ENCODE results near the gene SDF4.
A peak's percentile ranks its signal among the peaks of the same experiment; 100 is the strongest.

SDF4 gene

GRCh38 chr1:1210726-1211540 lies 20.9 kb downstream of the SDF4 start:
- no peak for DNase-seq

- peak; percentile 16 to 41 for DNase-seq
Measured at GRCh38 chr1:1208713-1209433, 22.9 kb downstream of the SDF4 start.

GRCh38 chr1:1207571-1207892 lies 24.3 kb downstream of the SDF4 start:
- no peak for DNase-seq

GRCh38 chr1:1206966-1207531 lies 24.8 kb downstream of the SDF4 start:
- DNase-seq: no peak

- DNase-seq: no peak
Measured at GRCh38 chr1:1206376-1206965, 25.3 kb downstream of the SDF4 start, which contains the start of gene TNFRSF18. TSS of gene TNFRSF18 (minus strand) at chr1:1206592. CDS start at chr1:1206571, 21 bp downstream.

GRCh38 chr1:1205769-1206375 lies 25.9 kb downstream of the SDF4 start:
- peak in 1 of 2 donors; percentile 23 for DNase-seq

- no peak for DNase-seq
Measured at GRCh38 chr1:1204998-1205768, 26.6 kb downstream of the SDF4 start.

- DNase-seq: no peak
Measured at GRCh38 chr1:1204425-1204920, 27.3 kb downstream of the SDF4 start.

- DNase-seq: no peak
Measured at GRCh38 chr1:1203561-1204424, 28.0 kb downstream of the SDF4 start.

- no peak for DNase-seq
Measured at GRCh38 chr1:1202831-1203560, 28.8 kb downstream of the SDF4 start.

- peak; percentile 30 to 76 for DNase-seq
Measured at GRCh38 chr1:1200876-1201810, 30.7 kb downstream of the SDF4 start.

GRCh38 chr1:1199961-1200875 lies 31.6 kb downstream of the SDF4 start:
- no peak for DNase-seq

- DNase-seq: no peak
Measured at GRCh38 chr1:1199141-1199960, 32.5 kb downstream of the SDF4 start.

- no peak for DNase-seq
Measured at GRCh38 chr1:1198423-1199140, 33.2 kb downstream of the SDF4 start.

GRCh38 chr1:1197551-1198422 lies 34.0 kb downstream of the SDF4 start:
- DNase-seq: no peak
